ENCODE measurements around the gene MT2A. TPM values are rescaled to one million over a fixed set of nuclear protein-coding genes. Genes with fewer than 3 reads are reported as not detected.

Gene MT2A
- total RNA-seq, 6 experiments from 2014 or later, result 946 to 4,033 (median 2,228) TPM

DNA sequence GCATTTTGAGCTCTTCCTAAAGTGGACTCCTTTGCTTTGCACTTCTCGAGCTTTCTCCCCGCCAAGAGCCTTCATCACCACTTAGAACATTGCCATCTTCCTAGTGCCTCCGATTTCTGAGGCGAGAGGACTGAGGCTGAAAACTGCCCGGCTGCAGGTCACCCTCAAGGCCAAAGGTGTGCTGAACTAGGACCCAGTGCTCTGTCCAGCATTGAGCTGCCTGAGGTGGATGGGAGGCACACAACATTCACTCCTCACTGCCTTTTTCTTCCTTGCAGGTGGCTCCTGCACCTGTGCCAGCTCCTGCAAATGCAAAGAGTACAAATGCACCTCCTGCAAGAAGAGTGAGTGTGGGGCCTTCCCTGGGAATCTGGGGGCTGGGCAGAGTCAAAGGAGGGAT lies 35.4 kb downstream of the MT2A start:
- H3K27ac ChIP-seq, result peak overlapping the region in 2 of 3 donors; percentile 16 to 91
- H3K27me3 ChIP-seq, result no peaks in the 10 kb centered on the region
- peaks cover 0 to 52% (median 5%) of the 10 kb centered on the region in 4 donors for H3K4me1 ChIP-seq
- peak in 1 of 3 donors; percentile 46 for DNase-seq
- TF ChIP-seq, protein P1, sequence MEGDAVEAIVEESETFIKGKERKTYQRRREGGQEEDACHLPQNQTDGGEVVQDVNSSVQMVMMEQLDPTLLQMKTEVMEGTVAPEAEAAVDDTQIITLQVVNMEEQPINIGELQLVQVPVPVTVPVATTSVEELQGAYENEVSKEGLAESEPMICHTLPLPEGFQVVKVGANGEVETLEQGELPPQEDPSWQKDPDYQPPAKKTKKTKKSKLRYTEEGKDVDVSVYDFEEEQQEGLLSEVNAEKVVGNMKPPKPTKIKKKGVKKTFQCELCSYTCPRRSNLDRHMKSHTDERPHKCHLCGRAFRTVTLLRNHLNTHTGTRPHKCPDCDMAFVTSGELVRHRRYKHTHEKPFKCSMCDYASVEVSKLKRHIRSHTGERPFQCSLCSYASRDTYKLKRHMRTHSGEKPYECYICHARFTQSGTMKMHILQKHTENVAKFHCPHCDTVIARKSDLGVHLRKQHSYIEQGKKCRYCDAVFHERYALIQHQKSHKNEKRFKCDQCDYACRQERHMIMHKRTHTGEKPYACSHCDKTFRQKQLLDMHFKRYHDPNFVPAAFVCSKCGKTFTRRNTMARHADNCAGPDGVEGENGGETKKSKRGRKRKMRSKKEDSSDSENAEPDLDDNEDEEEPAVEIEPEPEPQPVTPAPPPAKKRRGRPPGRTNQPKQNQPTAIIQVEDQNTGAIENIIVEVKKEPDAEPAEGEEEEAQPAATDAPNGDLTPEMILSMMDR (IDR thresholded peaks at IDR 0.05), result no peak
- TF ChIP-seq POLR2A (IDR thresholded peaks at IDR 0.05), result no peak
- intact Hi-C loops (cut with DNase I), result no loop called here
- no peaks in the 10 kb centered on the region for H3K9me3 ChIP-seq
- WGBS (ENCODE audit: insufficient coverage, low coverage, low lambda C conversion rate, missing lambda C conversion rate), result no CpG with 5 or more reads among the region's 5 CpGs
- peak in 1 of 4 donors; percentile 6 for ATAC-seq
- peak overlapping the region in 2 of 3 donors; percentile 47 to 55 for H3K4me3 ChIP-seq
- H3K36me3 ChIP-seq, result no peaks in the 10 kb centered on the region

DNA sequence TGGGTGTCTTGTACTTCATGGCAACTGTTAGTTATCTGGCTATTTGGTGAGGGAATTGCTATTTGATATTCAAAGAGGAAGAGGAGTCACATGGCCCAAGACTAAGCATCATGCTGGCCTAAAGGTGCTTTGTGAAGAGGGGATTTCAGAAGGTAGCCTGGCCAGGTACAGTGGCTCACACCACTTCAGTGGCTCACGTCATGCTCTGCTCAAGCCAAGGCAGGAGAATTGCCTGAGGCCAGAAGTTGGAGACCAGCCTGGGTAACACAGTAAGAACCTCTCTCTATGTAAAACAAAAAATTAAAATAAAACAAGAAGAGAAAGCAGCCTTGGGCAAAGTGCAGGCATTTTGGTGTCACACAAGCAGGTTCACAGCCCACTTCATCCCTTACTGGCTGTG lies 36.9 kb downstream of the MT2A start:
- WGBS (ENCODE audit: insufficient coverage, low coverage, low lambda C conversion rate, missing lambda C conversion rate), result 100% methylated on average over 1 of the region's 1 CpG
- Histone ChIP-seq H3K4me1 (peaks cover 0 to 41% (median 4%) of the 10 kb centered on the region in 4 donors), H3K4me3 (no peak overlapping the region), H3K9me3 (no peaks in the 10 kb centered on the region), H3K36me3 (no peaks in the 10 kb centered on the region), H3K27me3 (no peaks in the 10 kb centered on the region), H3K27ac (no peak overlapping the region)
- no peak for ATAC-seq
- TF ChIP-seq POLR2A (IDR thresholded peaks at IDR 0.05), result no peak
- intact Hi-C loops (cut with DNase I), result no loop called here
- DNase-seq, result no peak

DNA sequence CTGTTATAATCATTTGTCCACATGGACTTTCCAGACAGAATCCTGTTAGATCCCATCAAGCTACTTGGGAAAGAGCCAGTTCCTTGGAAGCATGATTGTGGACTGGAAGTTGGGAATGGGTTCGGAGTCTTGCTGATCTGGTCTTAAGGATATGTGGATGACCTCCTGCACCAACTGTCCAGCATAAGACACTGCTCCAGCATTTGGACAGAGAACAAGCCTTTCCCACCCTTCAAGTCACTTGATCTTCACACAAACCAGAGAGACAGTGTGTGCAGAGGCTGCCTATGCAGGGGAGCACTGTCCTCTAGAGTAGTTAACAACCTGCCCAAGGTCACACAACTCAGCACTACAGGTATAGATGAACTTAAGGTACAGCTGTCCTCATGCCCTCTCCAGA lies 37.5 kb downstream of the MT2A start:
- no peaks in the 10 kb centered on the region for H3K9me3 ChIP-seq
- no peak overlapping the region for H3K27ac ChIP-seq
- H3K4me3 ChIP-seq, result no peak overlapping the region
- no peaks in the 10 kb centered on the region for H3K36me3 ChIP-seq
- H3K4me1 ChIP-seq, result peaks cover 0 to 41% (median 4%) of the 10 kb centered on the region in 4 donors
- ATAC-seq (no peak), DNase-seq (no peak)
- no peaks in the 10 kb centered on the region for H3K27me3 ChIP-seq
- no peak for TF ChIP-seq POLR2A (IDR thresholded peaks at IDR 0.05)
- TF ChIP-seq, protein P1 (IDR thresholded peaks at IDR 0.05), result no peak
- WGBS (ENCODE audit: insufficient coverage, low coverage, low lambda C conversion rate, missing lambda C conversion rate), result no CpG with 5 or more reads among the region's 1 CpG
- intact Hi-C loops (cut with DNase I), result no loop called here

DNA sequence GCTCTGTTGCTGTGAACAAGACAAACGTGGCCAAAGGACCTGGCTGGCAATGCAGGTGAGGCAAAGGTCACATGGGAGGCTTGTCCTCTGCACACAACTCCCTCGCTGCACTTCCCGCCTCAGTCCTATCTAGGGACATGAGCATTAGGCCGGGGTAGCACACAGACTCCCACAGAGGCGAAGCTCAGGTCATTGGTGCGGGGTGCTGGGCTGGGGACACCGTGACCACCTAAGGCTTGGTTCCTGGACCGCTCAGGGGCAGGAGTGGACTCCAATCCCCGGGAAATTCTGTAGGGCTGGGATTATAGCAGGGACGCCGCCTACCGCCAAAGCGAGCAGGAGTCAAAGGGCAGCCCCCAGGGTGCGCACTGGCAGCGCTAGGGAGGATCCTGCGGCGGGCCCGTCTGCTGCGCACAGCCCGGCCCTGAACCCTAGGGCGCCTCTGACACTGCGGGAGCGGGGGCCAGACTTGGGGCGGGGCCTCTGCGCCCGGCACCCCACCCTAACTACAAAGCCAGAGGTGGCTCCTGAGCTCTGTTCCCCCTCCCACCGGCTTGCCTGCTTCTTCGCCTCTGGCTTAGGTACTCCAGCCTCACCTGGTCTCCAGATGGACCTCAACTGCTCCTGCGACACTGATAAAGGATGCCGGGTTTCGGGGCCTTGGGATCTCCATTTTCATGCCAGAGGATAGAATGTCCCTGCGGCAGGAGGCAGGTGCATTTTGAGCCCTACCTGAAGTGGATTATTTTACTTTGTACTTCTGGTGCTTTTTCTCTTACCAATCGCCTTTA lies 39.5 kb downstream of the MT2A start:
- 37% methylated on average over 3 of the region's 33 CpGs for WGBS (ENCODE audit: insufficient coverage, low coverage, low lambda C conversion rate, missing lambda C conversion rate)
- H3K9me3 ChIP-seq, result no peaks in the 10 kb centered on the region
- H3K4me3 ChIP-seq, result peak overlapping the region in 1 of 3 donors; percentile 37
- no peaks in the 10 kb centered on the region for H3K36me3 ChIP-seq
- peak; percentile 73 to 81 (median 78) for ATAC-seq
- peak; percentile 59 for TF ChIP-seq POLR2A (IDR thresholded peaks at IDR 0.05)
- TF ChIP-seq, protein P1 (IDR thresholded peaks at IDR 0.05), result peak in 3 of 4 donors; percentile 20 to 28 (median 28)
- H3K27me3 ChIP-seq, result no peaks in the 10 kb centered on the region
- peak overlapping the region in 2 of 3 donors; percentile 51 to 85 for H3K27ac ChIP-seq
- intact Hi-C loops (cut with DNase I), result no loop called here
- DNase-seq, result peak; percentile 69 to 92 (median 91)
- H3K4me1 ChIP-seq, result peaks cover 0 to 36% (median 4%) of the 10 kb centered on the region in 4 donors

DNA sequence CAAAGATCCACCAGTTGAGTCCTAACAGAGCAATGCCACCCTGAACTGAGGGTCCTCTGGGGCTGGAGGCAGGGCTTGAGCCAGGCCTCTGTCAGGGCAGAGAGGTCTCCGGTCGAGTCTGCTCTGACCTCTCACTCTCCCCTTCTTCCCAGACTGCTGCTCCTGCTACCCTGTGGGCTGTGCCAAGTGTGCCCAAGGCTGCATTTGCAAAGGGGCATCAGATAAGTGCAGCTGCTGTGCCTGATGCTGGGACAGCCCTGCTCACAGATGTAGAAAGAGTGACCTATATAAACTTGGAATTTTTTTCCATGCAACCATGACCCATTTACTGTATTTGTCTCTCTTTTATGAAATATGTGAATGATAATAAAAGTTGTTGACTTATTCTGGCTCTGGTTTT lies 40.9 kb downstream of the MT2A start:
- Histone ChIP-seq H3K4me3 (no peak overlapping the region), H3K4me1 (peaks cover 0 to 24% (median 0%) of the 10 kb centered on the region in 4 donors), H3K36me3 (no peaks in the 10 kb centered on the region), H3K27me3 (no peaks in the 10 kb centered on the region), H3K9me3 (no peaks in the 10 kb centered on the region), H3K27ac (peak overlapping the region in 1 of 3 donors; percentile 85)
- ATAC-seq, result no peak
- TF ChIP-seq POLR2A (IDR thresholded peaks at IDR 0.05), result no peak
- TF ChIP-seq, protein P1 (IDR thresholded peaks at IDR 0.05), result no peak
- intact Hi-C loops (cut with DNase I), result no loop called here
- no peak for DNase-seq
- no CpG with 5 or more reads among the region's 2 CpGs for WGBS (ENCODE audit: insufficient coverage, low coverage, low lambda C conversion rate, missing lambda C conversion rate)
